Neural cell (in vitro differentiated cells): ENCODE data around the gene ERFL.

Experiments
- CTCF ChIP-seq: fragments of 450-650 bp; IDR thresholded peaks from 2 replicates; pipeline ENCODE4 v1.5.1; 2014; ENCODE audit warnings: antibody characterized with exemption, mild to moderate bottlenecking, moderate library complexity; ENCODE audit not compliant: poor library complexity, severe bottlenecking
- EP300 ChIP-seq: fragments of 450-650 bp; conservative IDR thresholded peaks from 2 replicates; pipeline ENCODE4 v1.6.1; 2014; ENCODE audit warnings: antibody characterized with exemption, mild to moderate bottlenecking, moderate library complexity; ENCODE audit not compliant: poor library complexity, severe bottlenecking
- EZH2 ChIP-seq: fragments of 200-600, 300-800 bp; shearing (Covaris generic), sonication (generic); IDR thresholded peaks from 2 replicates; pipeline ENCODE4 v1.6.1; 2014; ENCODE audit warnings: antibody characterized with exemption, low read length, borderline replicate concordance, mild to moderate bottlenecking; ENCODE audit not compliant: insufficient read depth, poor library complexity, severe bottlenecking
- MXI1 ChIP-seq: fragments of 450-650 bp; conservative IDR thresholded peaks from 2 replicates; pipeline ENCODE4 v1.6.1; 2014; ENCODE audit warnings: antibody characterized with exemption, mild to moderate bottlenecking; ENCODE audit not compliant: poor library complexity, severe bottlenecking
- POLR2AphosphoS5 ChIP-seq: IDR thresholded peaks from 2 replicates; pipeline ENCODE4 v1.6.1; 2012
- RAD21 ChIP-seq: fragments of 450-650 bp; conservative IDR thresholded peaks from 2 replicates; pipeline ENCODE4 v1.6.1; 2014; ENCODE audit warnings: antibody characterized with exemption, mild to moderate bottlenecking, moderate library complexity
- TAF1 ChIP-seq: IDR thresholded peaks from 2 replicates; pipeline ENCODE4 v1.6.1; 2012; ENCODE audit warnings: low read depth

GRCh38 chr19:41937525-41938468, 9.5 kb upstream of the ERFL start:
- TF ChIP-seq CTCF (no peak), MXI1 (no peak), EZH2 (no peak), TAF1 (no peak), EP300 (no peak), POLR2AphosphoS5 (no peak), RAD21 (no peak)
